ENCODE data around the gene CPNE4.

GRCh38 chr3:132032959-132033358, 1.9 kb downstream of the CPNE4 start:
- TF ChIP-seq CTCF (IDR thresholded peaks at IDR 0.05 in 8 of 11, conservative IDR thresholded peaks at IDR 0.05 in 3 of 11) = no peak
- no peak for TF ChIP-seq POLR2A (IDR thresholded peaks at IDR 0.05)
- no peak for TF ChIP-seq POLR2AphosphoS5 (IDR thresholded peaks at IDR 0.05)
